Kidney (tissue), 14 donors: ENCODE data around the gene NRXN3. TPM values are rescaled to one million over a fixed set of nuclear protein-coding genes. Genes with fewer than 3 reads are reported as not detected.
A peak's percentile ranks its signal among the peaks of the same experiment; 100 is the strongest.

Experiments
- DNase-seq, 5 donors: peaks; one replicate each; pipeline ENCODE4 v3.0.0-alpha.2; 2013 to 2020
- FAIRE-seq: peaks from 2 replicates; lab custom pipeline; 2012; peaks lifted over from hg19 to GRCh38; lab: Jason Lieb, UNC
- H3K27ac ChIP-seq, 2 donors: one replicate each; pipeline ENCODE4 v1.7.0; 2013; ENCODE audit warnings: low read depth in 2 of 2, low read length in 2 of 2, inconsistent platforms in 1 of 2
- H3K27me3 ChIP-seq: one replicate; pipeline ENCODE4 v1.7.1; 2013; ENCODE audit warnings: low read length, inconsistent platforms; ENCODE audit not compliant: control insufficient read depth, insufficient read depth
- H3K36me3 ChIP-seq, 3 donors: one replicate each; pipeline versions ENCODE4 v1.7.0 to v1.7.1; 2013; ENCODE audit warnings: low read length in 3 of 3, control low read depth in 1 of 3, inconsistent platforms in 1 of 3; ENCODE audit not compliant: insufficient read depth in 3 of 3, control insufficient read depth in 2 of 3
- H3K4me1 ChIP-seq, 3 donors: one replicate each; pipeline versions ENCODE4 v1.7.0 to v1.7.1; 2013; ENCODE audit warnings: low read length in 3 of 3, inconsistent platforms in 1 of 3, low read depth in 1 of 3; ENCODE audit not compliant: control insufficient read depth in 2 of 3, insufficient read depth in 2 of 3
- H3K4me3 ChIP-seq, 3 donors: one replicate each; pipeline versions ENCODE4 v1.7.0 to v1.8.1; 2013; ENCODE audit warnings: low read length in 3 of 3, control low read depth in 1 of 3, inconsistent platforms in 1 of 3
- H3K9ac ChIP-seq, 3 donors: one replicate each; pipeline versions ENCODE4 v1.7.0 to v1.7.1; 2013; ENCODE audit warnings: low read length in 3 of 3, control low read depth in 1 of 3, inconsistent platforms in 1 of 3
- H3K9me3 ChIP-seq, 3 donors: one replicate each; pipeline versions ENCODE4 v1.7.0 to v1.7.1; 2013; ENCODE audit warnings: low read length in 3 of 3, control low read depth in 1 of 3, inconsistent platforms in 1 of 3; ENCODE audit not compliant: control insufficient read depth in 2 of 3, insufficient read depth in 1 of 3
- CTCF ChIP-seq: IDR thresholded peaks from 3 replicates; pipeline ENCODE4 v1.5.1; 2012; ENCODE audit warnings: mild to moderate bottlenecking, moderate library complexity, borderline replicate concordance; ENCODE audit not compliant: insufficient read depth; ENCODE audit errors: extremely low read depth
- intact Hi-C: fragments of 100-400 bp; cut with DNase I; formaldehyde crosslinking; loops from one replicate; pipeline ENCODE4 v1.11.1; 2022
- polyA plus RNA-seq: library from polyadenylated mRNA; stranded (reverse); fragments of 350-450 nt; fragmentation: Illumina TruSeq; extraction: RNeasy Lipid Tissue Mini Kit (QIAGEN cat#74804); gene quantifications from one replicate; pipeline ENCODE4 v1.2.3, GENCODE V29; 2014; ENCODE audit warnings: low read depth, low replicate concordance; ENCODE audit not compliant: insufficient read depth
- total RNA-seq: library from RNA; stranded (reverse); fragmentation: NEBNext Ultra II Directional; extraction: Animal tissue kit (Norgen Biotek cat#: 25700); gene quantifications from one replicate; pipeline ENCODE4 v1.2.1, GENCODE V29; 2021
- donor health status: control.
- donor health status: control.
- donor health status: control.
- donor health status: control.
- donor health status: control.
- donor health status: DM: yes; HTN: yes; CAD: no.
- donor health status: Normal renal cell carcinoma (clear cell type).

NRXN3 gene
- total and polyA plus RNA-seq, 2 donors from 2014 or later, result 1.5 to 2.4 TPM

DNA sequence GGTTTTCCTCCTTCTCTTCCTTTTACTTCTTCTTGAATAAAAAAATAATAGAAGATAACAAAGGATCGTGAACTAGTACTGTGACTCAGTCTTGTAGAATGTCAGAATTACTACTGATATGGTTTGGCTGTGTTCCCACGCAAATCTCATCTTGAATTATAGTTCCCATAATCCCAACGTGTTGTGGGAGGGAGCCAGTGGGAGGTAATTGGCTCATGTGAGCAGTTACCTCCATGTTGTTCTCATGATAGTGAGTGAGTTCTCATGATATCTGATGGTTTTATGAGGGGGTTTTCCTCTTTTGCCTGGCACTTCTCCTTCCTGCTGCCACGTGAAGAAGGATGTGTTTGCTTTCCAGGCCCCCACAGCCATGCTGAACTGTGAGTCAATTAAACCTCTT is 1491.6 kb downstream of the NRXN3 start:
- DNase-seq (no peak), FAIRE-seq (no peak)
- intact Hi-C loops, result no loop called here
- no peak for TF ChIP-seq CTCF
- Histone ChIP-seq H3K36me3 (no peaks in the 10 kb centered on the region), H3K27ac (no peak overlapping the region), H3K9me3 (no peaks in the 10 kb centered on the region), H3K27me3 (no peaks in the 10 kb centered on the region), H3K4me3 (no peak overlapping the region), H3K9ac (no peak overlapping the region), H3K4me1 (peaks cover 0 to 3% (median 2%) of the 10 kb centered on the region in 3 donors)

- peaks cover 0 to 3% (median 2%) of the 10 kb centered on the region in 3 donors for H3K4me1 ChIP-seq
- H3K36me3 ChIP-seq, result no peaks in the 10 kb centered on the region
- no peak overlapping the region for H3K27ac ChIP-seq
- TF ChIP-seq CTCF, result no peak
- H3K9ac ChIP-seq, result no peak overlapping the region
- H3K27me3 ChIP-seq, result no peaks in the 10 kb centered on the region
- FAIRE-seq (no peak), DNase-seq (no peak)
- H3K4me3 ChIP-seq, result no peak overlapping the region
- no peaks in the 10 kb centered on the region for H3K9me3 ChIP-seq
- intact Hi-C loops, result no loop called here
Measured at GRCh38 chr14:79663453-79663852, 1493.3 kb downstream of the NRXN3 start.

DNA sequence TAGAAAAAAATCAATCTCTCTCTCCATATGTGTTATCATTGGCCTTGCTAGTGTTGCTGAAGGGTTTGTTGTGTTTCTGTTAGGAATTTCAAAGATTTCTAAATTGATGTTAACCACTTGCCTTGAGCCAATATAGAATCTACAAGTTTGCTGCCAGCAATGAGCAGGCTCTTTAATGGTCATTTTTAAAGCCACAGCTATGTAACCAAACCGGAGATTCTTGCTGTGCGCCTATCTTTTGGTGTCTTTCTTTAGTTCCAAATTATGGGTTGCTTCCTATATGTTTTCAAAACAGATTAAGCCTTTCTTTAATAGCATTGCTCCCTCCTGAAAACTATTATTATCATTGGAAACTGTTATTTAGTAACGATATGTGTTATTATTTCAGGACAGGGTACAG is 1495.4 kb downstream of the NRXN3 start:
- Histone ChIP-seq H3K27me3 (no peaks in the 10 kb centered on the region), H3K4me3 (no peak overlapping the region), H3K9me3 (no peaks in the 10 kb centered on the region), H3K9ac (no peak overlapping the region), H3K27ac (no peak overlapping the region), H3K4me1 (peaks cover 0 to 2% (median under 1%) of the 10 kb centered on the region in 3 donors), H3K36me3 (no peaks in the 10 kb centered on the region)
- FAIRE-seq (no peak), DNase-seq (peak in 1 of 5 donors; percentile 49)
- no peak for TF ChIP-seq CTCF
- intact Hi-C loops, result no loop called here

- FAIRE-seq, result no peak
- intact Hi-C loops, result no loop called here
- Histone ChIP-seq H3K4me3 (no peak overlapping the region), H3K27me3 (no peaks in the 10 kb centered on the region), H3K27ac (no peak overlapping the region), H3K9ac (no peak overlapping the region), H3K36me3 (no peaks in the 10 kb centered on the region), H3K9me3 (no peaks in the 10 kb centered on the region), H3K4me1 (no peaks in the 10 kb centered on the region)
- no peak for TF ChIP-seq CTCF
- DNase-seq, result peak in 2 of 5 donors; percentile 53 to 68
Measured at GRCh38 chr14:79668951-79669350, 1498.8 kb downstream of the NRXN3 start.
